C1 segment of cervical spinal cord (tissue), 14 donors: ENCODE data around the gene TRIM71.
"Not testable (repeated sequence)": the region's sequence is repeated elsewhere in the genome, so short reads cannot be mapped to it uniquely, and the experiment has no call there.

Experiments used
- DNase-seq, 14 donors: peaks; one replicate each; lab custom pipeline; 2025; lab: John Stamatoyannopoulos, UW

TRIM71 gene

DNA sequence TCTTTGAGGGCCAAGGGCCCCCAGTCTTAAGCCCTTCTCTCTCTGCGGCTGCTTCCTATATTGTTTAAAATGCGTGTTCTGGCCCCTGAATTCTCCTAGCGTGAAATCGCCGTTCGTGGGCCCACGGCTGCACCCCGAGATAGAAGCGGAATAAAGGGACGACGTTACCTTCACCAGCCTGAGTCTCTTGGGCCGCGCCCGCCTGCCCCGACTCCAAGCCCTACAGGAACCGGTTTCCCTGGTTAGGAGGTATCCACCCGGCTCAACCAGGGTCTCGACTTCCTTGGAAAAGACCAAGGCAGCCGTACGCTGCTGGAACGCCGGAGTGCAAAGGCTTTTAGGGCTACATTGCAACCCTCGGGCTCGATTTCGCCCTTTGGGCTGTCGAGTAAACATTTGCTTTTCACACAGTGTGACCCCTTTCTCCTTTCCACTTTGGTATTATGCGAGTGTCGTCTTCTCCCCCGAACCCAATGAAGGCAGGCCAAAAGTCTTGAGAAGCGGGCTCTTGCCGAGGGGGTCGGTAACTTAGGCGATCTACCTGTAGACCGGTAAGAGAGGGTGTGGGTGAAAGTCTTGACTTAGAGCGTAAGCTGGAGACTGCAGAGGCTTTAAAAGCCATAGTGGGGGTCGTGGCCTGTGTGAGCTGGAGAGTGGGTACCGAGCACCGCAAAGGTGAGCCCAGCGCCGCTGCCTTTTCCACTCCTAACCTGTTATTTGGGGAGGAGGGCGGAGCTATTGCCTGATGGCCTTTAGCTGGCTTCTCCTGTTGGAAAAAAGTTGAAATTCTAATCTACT lies 2.0 kb downstream of the TRIM71 start:
- DNase-seq, result no peak

DNA sequence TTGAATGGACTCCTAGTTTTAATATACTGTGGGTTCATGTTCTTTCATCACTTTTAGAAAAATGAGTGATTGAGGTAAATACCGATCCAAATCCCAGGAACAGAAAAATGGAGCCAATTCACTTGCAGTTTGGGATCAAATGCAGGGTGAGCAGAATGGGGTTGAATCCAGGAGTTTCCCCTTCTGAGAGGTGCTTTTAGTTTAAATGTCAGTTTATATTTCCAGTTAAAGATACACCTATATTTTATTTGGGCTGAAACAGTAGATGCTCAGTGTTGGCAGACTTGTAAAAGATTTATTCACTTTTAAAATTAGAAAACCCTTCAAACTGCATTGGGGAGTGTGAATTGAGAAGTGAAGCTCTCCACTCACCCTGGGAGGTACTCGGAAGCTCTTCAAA lies 2.6 kb downstream of the TRIM71 start:
- DNase-seq, result no peak

DNA sequence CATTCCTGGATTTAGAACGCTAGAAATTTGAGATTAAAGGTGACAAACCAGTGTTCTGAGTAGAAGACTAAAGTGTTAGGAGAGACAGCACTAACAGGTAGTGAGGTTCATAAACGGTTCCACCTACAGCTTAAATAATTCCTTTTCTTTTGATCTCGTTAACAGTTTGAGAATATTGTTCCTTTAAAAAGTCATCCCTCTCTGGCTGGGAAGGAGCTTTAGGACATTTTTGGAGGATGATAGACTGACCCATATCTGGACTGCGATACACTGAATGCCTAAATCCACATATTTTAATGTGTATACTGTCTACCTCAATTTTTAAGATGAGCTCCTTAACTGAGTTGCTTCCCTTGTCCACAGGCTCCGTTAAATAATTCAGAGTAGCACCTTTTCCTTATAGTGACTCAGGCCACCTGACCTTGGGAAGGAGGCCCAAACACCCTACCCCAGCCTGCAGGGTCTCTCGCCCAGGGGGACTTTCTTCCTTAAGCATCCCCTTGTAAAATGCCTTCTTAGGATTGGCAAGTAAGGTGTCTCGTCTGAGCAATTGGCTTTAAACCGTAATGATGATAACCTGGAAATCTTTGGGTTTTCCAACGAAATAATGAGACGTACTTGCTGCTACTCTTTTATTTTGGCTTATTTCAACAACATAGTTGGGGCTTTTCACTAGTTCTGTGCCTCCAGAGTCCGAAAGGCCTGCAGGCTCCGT lies 3.3 kb downstream of the TRIM71 start:
- DNase-seq, result no peak

DNA sequence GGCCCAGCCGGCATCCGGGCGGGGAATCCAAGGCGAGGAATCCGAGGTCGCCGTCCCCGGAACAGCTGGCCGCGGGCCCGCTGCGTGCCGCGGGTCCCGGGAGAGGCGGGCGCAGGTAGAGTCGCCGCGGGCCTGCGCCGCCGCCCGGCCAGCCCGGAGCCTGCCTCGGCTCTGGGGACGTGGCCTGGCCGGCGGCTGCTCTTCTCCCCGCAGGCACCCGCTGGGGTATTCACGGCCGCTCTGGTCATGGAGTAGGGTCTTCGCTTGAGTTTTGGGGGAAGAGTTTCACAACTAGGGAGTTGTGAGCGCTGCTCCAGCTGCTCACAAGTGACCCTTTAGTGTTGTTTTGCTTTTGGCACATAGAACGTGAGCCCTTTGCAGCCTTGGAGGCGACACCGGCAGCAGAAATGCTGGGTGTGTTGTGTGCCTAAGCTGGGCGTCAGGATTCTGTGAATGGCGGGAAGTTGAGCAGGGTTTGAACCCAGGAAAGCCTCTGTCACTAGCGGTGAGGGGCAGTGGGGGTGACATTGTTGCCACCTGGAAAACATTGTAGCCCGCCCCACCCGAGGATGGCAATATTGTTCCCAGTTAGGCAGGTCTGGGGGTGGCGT lies 4.0 kb downstream of the TRIM71 start:
- DNase-seq, result no peak

DNA sequence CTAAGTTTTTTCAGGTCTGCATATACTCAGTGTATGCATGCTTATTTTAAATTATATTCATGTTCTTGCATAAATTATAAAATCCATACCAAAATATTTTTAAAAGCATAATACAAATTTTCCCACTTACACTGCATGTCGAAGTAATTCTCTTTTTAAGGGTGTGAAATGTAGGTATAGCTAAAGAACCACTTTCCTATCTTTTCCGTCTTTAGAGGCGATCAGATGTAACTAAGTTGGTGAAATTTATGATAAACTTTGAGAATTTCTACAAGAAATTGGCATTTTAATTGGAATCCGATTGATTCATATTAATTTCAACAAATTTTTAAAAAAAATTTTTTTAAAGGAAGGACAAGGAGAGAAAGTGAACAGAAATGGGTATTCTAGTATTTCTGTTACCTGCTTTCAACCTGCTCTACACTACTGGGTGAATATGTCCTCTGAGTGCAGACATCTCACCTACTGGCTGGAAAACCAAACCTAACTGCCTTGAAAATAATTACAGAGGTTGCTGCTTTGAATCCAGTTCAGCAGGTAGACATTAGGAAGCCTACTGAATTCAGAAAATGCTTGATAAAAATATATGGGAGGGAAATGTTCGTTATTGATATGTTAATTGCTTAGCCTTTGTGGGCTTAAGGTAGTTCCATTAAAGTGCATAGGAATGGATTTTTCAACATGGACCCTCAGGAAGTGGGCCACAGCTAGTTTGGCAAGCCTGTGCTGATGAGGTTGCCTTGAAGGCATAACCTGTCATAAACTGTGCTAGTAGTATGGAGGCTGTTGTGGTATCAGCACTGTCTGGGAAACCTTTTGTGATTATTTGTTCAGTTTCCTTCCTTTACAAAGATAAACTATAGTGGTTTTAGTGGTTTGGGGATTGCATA lies 5.1 kb downstream of the TRIM71 start:
- DNase-seq, result no peak

DNA sequence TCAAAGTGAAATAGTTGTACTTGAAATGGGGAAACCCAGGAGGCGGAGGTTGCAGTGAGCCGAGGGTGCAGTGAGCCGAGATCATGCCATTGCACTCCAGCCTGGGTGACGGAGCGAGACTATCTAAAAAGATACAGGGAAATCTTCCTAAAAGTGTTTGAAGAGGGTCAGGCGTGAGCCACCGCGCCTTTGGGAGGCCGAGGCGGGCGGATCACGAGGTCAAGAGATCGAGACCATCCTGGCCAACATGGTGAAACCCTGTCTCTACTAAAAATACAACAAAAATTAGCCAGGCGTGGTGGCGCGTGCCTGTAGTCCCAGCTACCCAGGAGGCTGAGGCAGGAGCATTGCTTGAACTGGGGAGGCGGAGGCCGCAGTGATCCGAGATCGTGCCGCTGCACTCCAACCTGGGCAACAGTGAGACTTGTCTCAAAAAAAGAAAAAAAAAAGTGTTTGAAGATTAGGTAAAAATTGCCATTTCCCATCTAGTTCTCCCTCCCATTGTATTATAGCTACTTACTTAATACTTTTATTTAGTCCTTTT lies 5.9 kb downstream of the TRIM71 start:
- DNase-seq, result not testable (repeated sequence)

DNA sequence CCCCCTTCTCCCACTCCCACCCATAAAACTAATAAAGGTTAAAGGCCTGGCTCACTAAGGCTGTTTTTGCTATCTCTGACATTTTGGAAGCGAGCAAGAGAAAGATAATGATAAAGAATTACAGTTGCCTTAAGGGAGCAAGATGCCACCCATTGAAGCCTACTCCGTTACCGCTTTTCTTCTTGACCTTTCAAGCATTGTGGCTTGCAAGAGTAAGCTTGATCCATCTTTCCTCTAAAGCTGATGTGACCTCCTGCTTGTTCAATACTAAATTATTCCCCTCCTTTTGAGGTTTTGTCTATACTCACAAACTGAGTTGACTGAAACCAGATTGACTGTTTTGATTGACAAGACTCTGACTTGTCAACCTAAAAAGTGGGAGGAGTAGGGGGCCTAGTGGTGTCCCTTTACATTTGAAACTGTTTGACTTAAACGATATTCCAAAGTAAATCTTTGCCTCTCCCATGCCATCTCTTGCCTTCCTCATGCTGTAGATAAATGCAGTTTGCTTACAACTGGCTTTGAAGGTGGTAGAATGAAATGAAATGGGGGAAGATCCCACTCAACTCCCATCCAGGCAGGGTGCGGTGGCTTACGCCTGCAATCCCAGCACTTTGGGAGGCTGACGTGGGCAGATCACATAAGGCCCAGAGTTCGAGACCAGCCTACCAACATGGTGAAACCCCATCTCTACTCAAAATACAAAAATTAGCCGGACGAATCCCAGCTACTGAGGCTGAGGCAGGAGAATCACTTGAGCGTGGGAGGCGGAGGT lies 8.0 kb downstream of the TRIM71 start:
- no peak for DNase-seq

DNA sequence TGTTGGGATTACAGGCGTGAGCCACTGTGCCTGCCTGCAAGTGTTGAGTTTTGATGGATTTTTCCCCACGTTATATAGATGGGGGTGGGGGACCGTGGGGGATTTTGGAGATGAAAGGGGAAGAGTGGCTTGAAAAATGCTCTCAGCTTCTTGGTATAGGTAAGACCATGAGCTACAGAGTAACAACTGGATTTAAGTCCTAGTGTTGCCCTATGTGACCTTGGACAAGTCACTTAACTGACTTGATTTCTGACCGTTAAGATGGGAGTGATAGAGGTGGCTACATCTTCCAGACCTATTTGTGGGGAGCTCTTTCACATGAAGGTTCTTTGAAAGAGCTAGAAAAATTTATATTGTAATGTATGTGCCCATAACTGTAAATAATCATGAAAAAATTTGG lies 13.3 kb downstream of the TRIM71 start:
- no peak for DNase-seq

DNA sequence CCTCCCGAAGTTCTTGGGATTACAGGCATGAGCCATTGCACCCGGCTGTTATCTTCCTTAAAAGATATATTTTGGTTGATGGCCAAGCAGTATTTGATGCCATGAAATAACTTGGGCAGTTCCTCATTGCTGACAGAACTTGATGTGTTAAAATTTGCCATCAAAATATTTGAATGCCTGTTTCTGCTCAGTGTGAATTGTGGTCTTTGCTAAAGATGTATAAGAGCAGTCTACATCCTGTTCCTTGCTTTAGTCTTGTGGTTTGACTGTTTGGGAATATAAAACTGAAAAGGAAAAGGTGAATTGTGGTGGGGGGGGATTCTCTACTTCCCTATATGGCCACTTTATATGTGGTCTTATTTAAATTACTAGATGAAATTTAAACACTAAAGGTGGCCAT lies 14.0 kb downstream of the TRIM71 start:
- DNase-seq, result no peak

DNA sequence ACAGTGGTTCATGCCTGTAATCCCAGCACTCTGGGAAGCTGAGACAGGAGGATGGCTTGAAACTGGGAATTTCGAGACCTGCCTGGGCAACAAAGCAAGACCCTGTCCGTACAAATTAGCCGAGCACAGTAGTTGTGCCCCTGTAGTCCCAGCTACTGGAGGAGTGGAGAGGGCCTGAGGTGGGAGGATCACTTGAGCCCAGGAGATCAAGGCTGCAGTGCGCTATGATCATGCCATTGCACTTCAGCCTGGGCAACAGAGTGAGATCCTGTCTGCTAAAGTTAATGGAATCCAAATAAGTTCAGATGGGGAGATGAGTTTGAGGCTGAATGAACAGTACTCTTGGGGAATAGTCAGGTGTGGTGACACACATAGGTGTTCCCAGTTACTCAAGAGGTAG lies 14.4 kb downstream of the TRIM71 start:
- DNase-seq, result no peak

DNA sequence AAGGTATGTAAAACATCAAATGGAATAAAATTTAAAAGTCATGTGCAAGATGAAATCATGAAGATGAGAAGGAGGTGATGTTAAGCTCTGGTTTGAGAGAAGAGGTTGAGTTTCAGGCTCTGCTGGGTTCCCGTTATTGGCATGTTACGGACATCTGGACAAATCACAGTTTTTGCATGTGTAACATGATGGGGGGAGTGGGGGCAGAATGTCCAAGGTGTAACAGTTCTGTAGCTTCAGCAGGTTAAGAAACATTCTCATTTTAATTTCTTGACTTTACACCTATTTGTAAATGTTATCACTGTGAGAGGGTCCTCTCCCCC lies 17.2 kb downstream of the TRIM71 start:
- no peak for DNase-seq

DNA sequence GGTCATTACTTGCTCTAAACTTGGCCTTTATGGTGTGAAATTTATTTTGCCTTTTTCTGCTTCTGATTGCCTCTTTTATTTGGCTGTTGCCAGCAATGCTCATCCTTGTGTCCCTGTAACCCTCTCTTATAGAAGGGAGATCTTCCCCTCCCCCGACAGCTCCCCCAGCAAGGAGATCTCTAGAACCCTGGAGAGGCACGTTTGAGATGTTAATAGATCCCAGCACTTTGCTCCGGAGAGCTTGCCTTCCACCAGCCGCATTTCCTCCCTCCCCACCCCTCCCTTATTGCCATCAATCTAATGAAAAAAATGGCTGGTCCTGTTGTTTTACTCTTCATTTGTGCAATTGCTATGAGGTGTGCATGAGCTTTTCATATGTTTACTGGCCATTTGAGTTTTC lies 18.2 kb downstream of the TRIM71 start:
- DNase-seq, result no peak

DNA sequence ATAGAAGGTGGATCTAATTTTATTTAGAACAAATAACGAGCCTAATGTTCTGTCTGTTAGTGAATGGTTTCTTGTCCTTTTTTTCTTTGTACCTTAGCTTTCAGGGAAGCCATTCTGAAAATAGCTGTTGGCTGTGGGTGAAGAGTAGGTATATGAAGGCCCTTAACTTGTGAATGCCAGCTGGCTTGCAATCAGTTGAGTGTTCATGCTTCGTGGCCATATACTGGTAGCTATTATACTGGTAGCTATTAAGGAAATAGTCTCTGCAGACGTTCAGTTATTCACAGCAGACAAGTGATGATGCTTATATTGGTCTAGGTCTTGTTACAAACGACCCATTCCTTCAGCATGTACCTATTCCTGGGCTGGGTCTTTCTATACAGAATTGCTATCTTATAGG lies 18.8 kb downstream of the TRIM71 start:
- DNase-seq, result no peak

DNA sequence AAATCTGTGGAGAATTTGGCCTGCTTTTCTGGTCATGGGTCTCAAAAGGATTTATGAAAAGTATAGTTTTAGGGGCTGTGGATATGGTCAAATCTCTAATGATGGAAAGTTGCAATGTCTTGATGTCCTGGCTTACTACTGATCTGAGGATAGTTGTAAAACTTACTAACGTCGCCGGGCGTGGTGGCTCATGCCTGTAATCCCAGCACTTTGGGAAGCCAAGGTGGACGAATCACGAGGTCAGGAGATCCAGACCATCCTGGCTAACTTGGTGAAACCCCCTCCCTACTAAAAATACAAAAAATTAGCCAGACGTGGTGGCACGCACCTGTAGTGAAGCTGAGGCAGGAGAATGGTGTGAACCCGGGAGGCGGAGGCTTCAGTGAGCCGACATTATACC lies 19.6 kb downstream of the TRIM71 start:
- no peak for DNase-seq

DNA sequence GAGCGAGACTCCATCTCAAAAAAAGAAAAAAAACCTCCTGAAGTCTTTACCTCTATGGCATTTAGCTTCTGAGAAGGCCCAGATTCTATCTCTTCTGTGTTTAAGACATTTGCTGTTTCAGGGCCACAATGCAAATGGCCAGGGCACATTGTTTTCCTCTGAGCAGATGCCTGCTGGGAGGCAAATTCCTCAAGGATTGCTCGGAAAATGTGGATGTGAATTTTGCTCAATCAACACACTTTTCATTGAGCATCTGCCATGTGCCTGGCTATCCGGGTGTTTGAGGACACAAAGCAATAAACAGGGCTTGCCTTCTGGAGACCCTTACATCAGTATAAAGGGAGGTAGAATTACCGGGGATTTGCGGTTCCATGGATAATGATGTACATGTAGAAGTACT lies 20.0 kb downstream of the TRIM71 start:
- no peak for DNase-seq

DNA sequence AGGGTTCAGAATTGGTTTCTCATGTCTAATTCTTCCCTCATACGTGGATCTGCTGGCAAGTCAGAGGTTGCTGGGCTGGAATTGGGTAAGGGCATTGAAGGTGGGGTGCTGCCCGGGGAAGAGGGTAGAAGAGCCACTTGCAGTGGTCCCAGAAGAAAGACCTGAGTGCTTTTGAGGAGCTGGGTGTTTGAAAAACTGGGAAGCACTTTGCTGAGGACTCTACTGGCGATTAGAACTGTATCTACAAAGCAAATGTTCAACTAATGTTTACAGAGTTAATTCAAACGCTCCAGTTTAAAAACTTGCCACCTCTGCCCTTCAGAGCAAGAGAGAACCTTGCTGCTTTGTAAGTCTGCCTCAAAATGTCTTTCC lies 21.9 kb downstream of the TRIM71 start:
- DNase-seq, result no peak

DNA sequence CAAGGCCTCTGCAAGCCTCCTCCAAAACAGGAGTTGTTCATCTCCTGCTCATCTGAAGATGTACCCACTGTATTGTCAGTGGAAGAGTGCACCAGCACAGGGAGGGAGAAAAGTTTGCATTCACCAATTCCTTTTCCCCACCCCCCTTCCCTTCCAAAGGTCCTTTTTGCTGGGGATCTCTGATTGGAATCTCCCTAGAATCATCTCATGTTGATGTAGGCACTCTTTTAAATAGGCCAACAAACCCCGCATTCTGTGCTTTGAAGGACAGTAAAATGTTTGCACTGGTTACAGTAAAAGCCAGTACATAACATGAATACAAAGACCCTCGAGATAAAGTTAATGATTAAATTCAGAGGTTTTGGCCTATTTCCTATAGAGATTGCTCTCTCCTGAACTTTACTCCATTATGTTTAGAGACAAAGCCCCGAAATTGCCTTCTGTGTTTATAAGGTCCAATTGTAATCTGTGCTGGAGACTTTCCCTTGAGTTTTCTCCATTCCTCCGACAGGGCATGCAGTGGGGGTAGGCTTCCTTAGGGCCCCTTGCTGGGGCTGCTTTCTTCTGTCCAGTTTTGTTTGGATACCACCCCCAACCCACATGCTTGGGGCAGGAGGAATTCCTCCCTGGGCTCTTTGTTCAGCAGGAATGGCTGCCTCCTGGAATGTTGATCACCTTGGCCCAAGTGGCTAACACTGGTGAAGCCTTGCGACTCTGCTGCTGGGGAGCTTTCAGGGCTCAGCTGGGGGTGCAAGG lies 22.5 kb downstream of the TRIM71 start:
- no peak for DNase-seq

DNA sequence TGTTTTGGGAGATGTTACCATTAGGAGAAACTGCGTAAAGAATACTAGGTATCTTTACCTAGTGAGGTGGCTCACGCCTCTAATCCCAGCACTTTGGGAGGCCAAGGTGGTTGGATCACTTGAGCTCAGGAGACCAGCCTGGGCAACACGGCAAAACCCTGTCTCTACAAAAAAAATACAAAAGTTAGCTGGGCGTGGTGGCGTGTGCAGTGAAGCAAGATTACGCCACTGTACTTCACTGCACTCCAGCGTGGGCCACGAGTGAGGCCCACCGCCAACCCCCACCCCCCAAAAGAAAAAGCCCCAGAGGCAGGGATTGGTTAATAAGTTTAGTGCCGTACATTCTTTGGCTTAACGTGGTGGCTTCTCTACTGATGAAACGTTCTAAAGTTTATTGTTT lies 23.5 kb downstream of the TRIM71 start:
- no peak for DNase-seq

DNA sequence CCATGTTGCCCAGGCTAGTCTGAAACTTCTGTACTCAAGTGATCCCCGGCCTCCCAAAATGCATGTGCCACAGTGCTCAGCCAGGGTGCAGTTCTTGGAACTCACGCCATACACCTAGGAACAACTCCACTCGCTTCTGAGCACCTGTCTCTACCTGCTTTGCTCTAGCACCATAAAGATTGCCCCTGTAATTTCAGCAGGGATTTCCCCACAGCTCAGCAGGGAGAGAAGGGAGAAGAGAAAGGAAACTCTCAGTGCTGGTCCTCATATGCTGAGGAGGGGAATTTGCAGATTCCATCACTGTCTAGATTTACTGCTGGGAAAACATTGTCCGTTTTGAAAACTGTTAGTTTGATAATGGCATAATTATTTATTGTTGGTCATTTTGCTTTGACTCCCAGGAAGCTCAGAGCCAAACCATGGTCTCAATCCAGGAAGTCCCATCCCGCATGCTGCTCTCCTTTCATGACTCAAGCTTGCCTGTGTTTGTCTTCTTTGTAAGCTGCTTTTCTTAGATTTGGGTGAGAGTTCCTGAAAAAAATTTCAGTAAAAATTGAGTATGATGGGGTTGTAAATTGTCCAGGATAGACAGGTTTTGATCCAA lies 24.2 kb downstream of the TRIM71 start:
- DNase-seq, result no peak

DNA sequence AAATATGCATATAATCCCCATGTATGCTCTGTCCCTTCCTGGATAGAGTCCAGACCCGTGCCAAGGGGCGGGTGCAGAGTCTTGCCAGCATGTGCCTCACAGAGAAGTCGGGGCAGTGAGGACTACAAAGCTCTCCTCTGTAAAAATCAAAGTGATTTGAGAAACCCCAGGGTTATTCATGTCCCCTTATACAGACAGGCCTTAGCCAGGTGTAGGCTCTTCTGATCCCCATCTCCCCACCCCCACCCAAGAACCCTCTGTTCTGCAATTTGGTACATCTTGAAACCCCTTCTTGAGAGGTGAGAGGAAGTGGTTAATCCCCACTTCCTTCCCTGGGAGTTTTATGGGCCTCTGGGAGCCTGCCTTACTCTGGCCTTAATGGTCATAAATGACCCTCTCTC lies 24.7 kb downstream of the TRIM71 start:
- no peak for DNase-seq
